DMS 273 (cell line): ENCODE data around the gene SEC31A.
"Not testable (repeated sequence)": the region's sequence is repeated elsewhere in the genome, so short reads cannot be mapped to it uniquely, and the experiment has no call there.

ENCODE experiments used
- DNase-seq: peaks from one replicate; lab custom pipeline; 2025; ENCODE audit not compliant: unreplicated experiment; lab: John Stamatoyannopoulos, UW

SEC31A gene

GRCh38 chr4:82839624-82840023 is 51.3 kb downstream of the SEC31A start:
- no peak for DNase-seq

- no peak for DNase-seq
Observed at GRCh38 chr4:82833696-82834313, 57.1 kb downstream of the SEC31A start.

- not testable (repeated sequence) for DNase-seq
Observed at GRCh38 chr4:82833060-82833459, 57.9 kb downstream of the SEC31A start.

GRCh38 chr4:82825425-82825824 is 65.5 kb downstream of the SEC31A start:
- DNase-seq: no peak

GRCh38 chr4:82823062-82823461 is 67.9 kb downstream of the SEC31A start:
- DNase-seq: no peak

- no peak for DNase-seq
Observed at GRCh38 chr4:82820689-82821088, 70.3 kb downstream of the SEC31A start.

- DNase-seq: no peak
Observed at GRCh38 chr4:82818664-82819662, 72.0 kb downstream of the SEC31A start.

- DNase-seq: not testable (repeated sequence)
Observed at GRCh38 chr4:82816874-82817273, 74.1 kb downstream of the SEC31A start.

GRCh38 chr4:82814034-82814433 is 76.9 kb downstream of the SEC31A start:
- DNase-seq: no peak

GRCh38 chr4:82811838-82812341 is 79.1 kb downstream of the SEC31A start:
- peak; percentile 27 for DNase-seq

- DNase-seq: no peak
Observed at GRCh38 chr4:82811392-82811791, 79.6 kb downstream of the SEC31A start.

- DNase-seq: no peak
Observed at GRCh38 chr4:82810176-82810575, 80.8 kb downstream of the SEC31A start.

- no peak for DNase-seq
Observed at GRCh38 chr4:82809619-82810018, 81.3 kb downstream of the SEC31A start.

- DNase-seq: no peak
Observed at GRCh38 chr4:82803746-82804145, 87.2 kb downstream of the SEC31A start.

- DNase-seq: no peak
Observed at GRCh38 chr4:82802911-82803310, 88.0 kb downstream of the SEC31A start.

GRCh38 chr4:82801910-82802521 is 88.9 kb downstream of the SEC31A start:
- peak; percentile 34 for DNase-seq

GRCh38 chr4:82799006-82799881 is 91.7 kb downstream of the SEC31A start:
- DNase-seq: peak; percentile 71

GRCh38 chr4:82798168-82799005 is 92.6 kb downstream of the SEC31A start, which contains the start of gene SCD5:
SCD5 (minus strand) TSS chr4:82798796; CDS start chr4:82798537, 259 bp downstream.
- peak; percentile 89 for DNase-seq

GRCh38 chr4:82797405-82798111 is 93.4 kb downstream of the SEC31A start:
- DNase-seq: peak; percentile 57
